Loucy (cell line): ENCODE data around the gene FKBP14.

Experiments used
- H2AFZ ChIP-seq: fragments of 200-600 bp; sonication (generic); 2 replicates; pipeline ENCODE4 v1.6.0; 2016; ENCODE audit warnings: antibody characterized with exemption, mild to moderate bottlenecking, low read length, moderate library complexity
- H3F3A ChIP-seq: fragments of 200-600 bp; 2 replicates; pipeline ENCODE4 v1.6.0; 2016; ENCODE audit warnings: antibody characterized with exemption, low read depth, mild to moderate bottlenecking
- H3K27me3 ChIP-seq: fragments of 200-600 bp; sonication (generic); 2 replicates; pipeline ENCODE4 v1.6.1; 2014; ENCODE audit warnings: low read length, mild to moderate bottlenecking; ENCODE audit not compliant: insufficient read depth, poor library complexity, severe bottlenecking
- H3K36me3 ChIP-seq: fragments of 200-600 bp; sonication (generic); 2 replicates; pipeline ENCODE4 v1.6.1; 2016; ENCODE audit warnings: low read length; ENCODE audit not compliant: insufficient read depth
- H3K4me1 ChIP-seq: fragments of 200-600 bp; sonication (generic); 2 replicates; pipeline ENCODE4 v1.5.1; 2014; ENCODE audit warnings: low read length, mild to moderate bottlenecking; ENCODE audit not compliant: insufficient read depth, poor library complexity, severe bottlenecking
- H3K4me2 ChIP-seq: fragments of 200-600 bp; sonication (generic); 2 replicates; pipeline ENCODE4 v1.6.0; 2014; ENCODE audit warnings: antibody characterized with exemption, low read length, low read depth, mild to moderate bottlenecking; ENCODE audit not compliant: poor library complexity, severe bottlenecking
- H3K4me3 ChIP-seq: fragments of 200-600 bp; sonication (generic); 2 replicates; pipeline ENCODE4 v1.5.1; 2014; ENCODE audit warnings: low read length, mild to moderate bottlenecking, mixed read lengths; ENCODE audit not compliant: poor library complexity, severe bottlenecking
- H3K79me2 ChIP-seq: fragments of 200-600 bp; sonication (generic); 2 replicates; pipeline ENCODE4 v1.6.1; 2014; ENCODE audit warnings: low read length; ENCODE audit not compliant: insufficient read depth
- H3K9ac ChIP-seq: fragments of 200-600 bp; sonication (generic); 2 replicates; pipeline ENCODE4 v1.6.0; 2014; ENCODE audit warnings: mild to moderate bottlenecking, low read depth, low read length, moderate library complexity; ENCODE audit not compliant: poor library complexity, severe bottlenecking
- H3K9me2 ChIP-seq: fragments of 200-600 bp; sonication (generic); replicated peaks from 2 replicates; pipeline ENCODE4 v1.6.1; 2016; ENCODE audit warnings: low read depth, low read length, mixed read lengths
- H3K9me3 ChIP-seq: fragments of 200-600 bp; sonication (generic); 2 replicates; pipeline ENCODE4 v1.6.1; 2014; ENCODE audit warnings: mild to moderate bottlenecking, antibody characterized with exemption, low read length, low read depth; ENCODE audit not compliant: insufficient read depth
- H4K20me1 ChIP-seq: fragments of 200-600 bp; sonication (generic); 2 replicates; pipeline ENCODE4 v1.6.0; 2014; ENCODE audit warnings: antibody characterized with exemption, low read length, mild to moderate bottlenecking; ENCODE audit not compliant: insufficient read depth, poor library complexity, severe bottlenecking
- CTCF ChIP-seq: fragments of 200-600 bp; sonication (generic); conservative IDR thresholded peaks from 2 replicates; pipeline ENCODE4 v1.5.1; 2014; ENCODE audit warnings: mild to moderate bottlenecking, antibody characterized with exemption, low read length
- EZH2phosphoT487 ChIP-seq: fragments of 200-600 bp; IDR thresholded peaks from 2 replicates; pipeline ENCODE4 v1.6.1; 2018; ENCODE audit warnings: antibody characterized with exemption, mild to moderate bottlenecking, moderate library complexity, borderline replicate concordance

The FKBP14 gene

GRCh38 chr7:30026229-30027064 is at the start of gene FKBP14:
Gene FKBP14, minus strand, starts transcription at chr7:30026702. Its CDS starts 194 bp downstream, at chr7:30026508.
- Histone ChIP-seq H3K79me2 (peaks cover 64% of the 10 kb centered on the region), H3K9ac (peak within 1 kb of the TSS; percentile 80), H3K4me3 (peak within 1 kb of the TSS; percentile 85)

GRCh38 chr7:30074422-30075030 is 48.0 kb upstream of the FKBP14 start:
- Histone ChIP-seq H3F3A (no peaks in the 10 kb centered on the region), H3K27me3 (no peaks in the 10 kb centered on the region), H3K9ac (no peak overlapping the region), H3K36me3 (peaks cover 18% of the 10 kb centered on the region; the same call in 1 of the 2 replicates), H2AFZ (no peak overlapping the region), H3K9me3 (no peaks in the 10 kb centered on the region), H3K4me1 (no peaks in the 10 kb centered on the region), H3K79me2 (no peaks in the 10 kb centered on the region), H3K4me3 (no peak overlapping the region), H4K20me1 (no peaks in the 10 kb centered on the region), H3K9me2 (no peaks in the 10 kb centered on the region), H3K4me2 (no peak overlapping the region)
- no peak for TF ChIP-seq EZH2phosphoT487
- peak; percentile 68 for TF ChIP-seq CTCF

More at GRCh38 chr7:30026229-30027064, at the start of gene FKBP14:
- Histone ChIP-seq H3K9me2 (no peaks in the 10 kb centered on the region), H4K20me1 (peaks cover 13% of the 10 kb centered on the region), H3K9me3 (no peaks in the 10 kb centered on the region), H3K27me3 (no peaks in the 10 kb centered on the region), H3K36me3 (no peaks in the 10 kb centered on the region), H3K4me2 (peak within 1 kb of the TSS; percentile 99), H3F3A (no peaks in the 10 kb centered on the region), H3K4me1 (peaks cover 59% of the 10 kb centered on the region), H2AFZ (peak within 1 kb of the TSS; percentile 94)
- TF ChIP-seq CTCF (no peak), EZH2phosphoT487 (no peak)

- H3K36me3 ChIP-seq, result peaks cover 5% of the 10 kb centered on the region; the same call in 1 of the 2 replicates
- no peaks in the 10 kb centered on the region for H3K27me3 ChIP-seq
- no peak overlapping the region for H3K4me3 ChIP-seq
- TF ChIP-seq CTCF (no peak), EZH2phosphoT487 (no peak)
- peak overlapping the region; percentile 19 for H3K4me2 ChIP-seq
- no peaks in the 10 kb centered on the region for H4K20me1 ChIP-seq
- H2AFZ ChIP-seq, result no peak overlapping the region; the same call in 1 of the 2 replicates
- H3F3A ChIP-seq, result no peaks in the 10 kb centered on the region
- H3K4me1 ChIP-seq, result peaks cover 7% of the 10 kb centered on the region
- no peaks in the 10 kb centered on the region for H3K79me2 ChIP-seq
- H3K9me2 ChIP-seq, result no peaks in the 10 kb centered on the region
- no peak overlapping the region for H3K9ac ChIP-seq
- H3K9me3 ChIP-seq, result no peaks in the 10 kb centered on the region
These were observed 46.2 kb upstream of the FKBP14 start for GRCh38 chr7:30072735-30073134.
